SK-N-SH treated with all-trans-retinoic acid at 6 μM for 48 hours (cell line): ENCODE measurements around the gene CEMIP2.

ENCODE experiments used
- ATAC-seq: fragments of 200-7000 bp; cut with Tn5 transposase; 3 replicates; pipeline ENCODE4 v1.9.1; 2020; ENCODE audit warnings: mild to moderate bottlenecking, moderate library complexity
- BACH2 ChIP-seq: fragments of 250-450 bp; sonication (Bioruptor Pico); IDR thresholded peaks from 2 replicates; pipeline ENCODE4 v1.9.0; 2021; ENCODE audit warnings: mild to moderate bottlenecking, borderline replicate concordance
- CREB5 ChIP-seq: fragments of 250-450 bp; sonication (Bioruptor Pico); IDR thresholded peaks from 2 replicates; pipeline ENCODE4 v1.5.1; 2020; ENCODE audit warnings: low read depth, mild to moderate bottlenecking, moderate library complexity
- CSDC2 ChIP-seq: fragments of 250-450 bp; sonication (Bioruptor Pico); IDR thresholded peaks from 2 replicates; pipeline ENCODE4 v1.5.0; 2020; ENCODE audit warnings: mild to moderate bottlenecking, moderate library complexity
- CSRNP3 ChIP-seq: fragments of 250-450 bp; sonication (Bioruptor Pico); IDR thresholded peaks from 2 replicates; pipeline ENCODE4 v1.5.1; 2021; ENCODE audit warnings: mild to moderate bottlenecking, moderate library complexity
- ESRRG ChIP-seq: fragments of 250-450 bp; sonication (Bioruptor Pico); IDR thresholded peaks from 2 replicates; pipeline ENCODE4 v1.6.1; 2021; ENCODE audit warnings: mild to moderate bottlenecking
- ISL1 ChIP-seq: fragments of 250-450 bp; sonication (Bioruptor Pico); IDR thresholded peaks from 2 replicates; pipeline ENCODE4 v2.1.2; 2022; ENCODE audit warnings: mild to moderate bottlenecking, moderate library complexity
- OSR1 ChIP-seq: fragments of 250-450 bp; sonication (Bioruptor Pico); IDR thresholded peaks from 2 replicates; pipeline ENCODE4 v1.8.0; 2022; ENCODE audit warnings: moderate library complexity, mild to moderate bottlenecking, inconsistent platforms
- PATZ1 ChIP-seq: fragments of 250-450 bp; sonication (Bioruptor Pico); IDR thresholded peaks from 2 replicates; pipeline ENCODE4 v1.8.0; 2020; ENCODE audit warnings: mild to moderate bottlenecking, moderate library complexity, borderline replicate concordance
- PPARA ChIP-seq: fragments of 250-450 bp; sonication (Bioruptor Pico); IDR thresholded peaks from 2 replicates; pipeline ENCODE4 v1.5.0; 2020; ENCODE audit warnings: mild to moderate bottlenecking, borderline replicate concordance
- RARB ChIP-seq: fragments of 250-450 bp; sonication (Bioruptor Pico); IDR thresholded peaks from 2 replicates; pipeline ENCODE4 v1.8.0; 2021; ENCODE audit warnings: mild to moderate bottlenecking, moderate library complexity
- SNAI2 ChIP-seq: fragments of 250-450 bp; sonication (Bioruptor Pico); IDR thresholded peaks from 2 replicates; pipeline ENCODE4 v1.5.0; 2020; ENCODE audit warnings: mild to moderate bottlenecking, moderate library complexity
- TCF4 ChIP-seq: fragments of 250-450 bp; sonication (Bioruptor Pico); IDR thresholded peaks from 2 replicates; pipeline ENCODE4 v1.8.0; 2021; ENCODE audit warnings: mild to moderate bottlenecking, moderate library complexity, borderline replicate concordance
- TOX ChIP-seq: fragments of 250-450 bp; sonication (Bioruptor Pico); IDR thresholded peaks from 2 replicates; pipeline ENCODE4 v1.8.0; 2021; ENCODE audit warnings: mild to moderate bottlenecking, moderate library complexity, borderline replicate concordance
- TSHZ2 ChIP-seq: fragments of 250-450 bp; sonication (Bioruptor Pico); IDR thresholded peaks from 2 replicates; pipeline ENCODE4 v1.5.0; 2020; ENCODE audit warnings: mild to moderate bottlenecking, moderate library complexity
- ZC3H10 ChIP-seq: fragments of 250-450 bp; sonication (Bioruptor Pico); IDR thresholded peaks from 2 replicates; pipeline ENCODE4 v1.5.1; 2021; ENCODE audit warnings: mild to moderate bottlenecking, moderate library complexity
- ZFP3 ChIP-seq: fragments of 250-450 bp; sonication (Bioruptor Pico); IDR thresholded peaks from 2 replicates; pipeline ENCODE4 v1.5.0; 2020; ENCODE audit warnings: mild to moderate bottlenecking, moderate library complexity
- ZFP30 ChIP-seq: fragments of 450-650 bp; formaldehyde crosslinking; IDR thresholded peaks from 2 replicates; pipeline ENCODE4 v1.5.0; 2022; ENCODE audit warnings: mild to moderate bottlenecking, moderate library complexity
- ZNF565 ChIP-seq: fragments of 450-650 bp; formaldehyde crosslinking; conservative IDR thresholded peaks from 2 replicates; pipeline ENCODE4 v1.5.0; 2020; ENCODE audit warnings: low read depth, mild to moderate bottlenecking, moderate library complexity
- ZNF70 ChIP-seq: fragments of 450-650 bp; formaldehyde crosslinking; IDR thresholded peaks from 2 replicates; pipeline ENCODE4 v1.5.0; 2020; ENCODE audit warnings: mild to moderate bottlenecking, moderate library complexity
- ZNF8 ChIP-seq: fragments of 450-650 bp; formaldehyde crosslinking; IDR thresholded peaks from 2 replicates; pipeline ENCODE4 v1.5.0; 2020; ENCODE audit warnings: mild to moderate bottlenecking, moderate library complexity

CEMIP2 gene

GRCh38 chr9:71758785-71759184, 9.5 kb downstream of the CEMIP2 start:
- no peak for ATAC-seq
- TF ChIP-seq ZNF70 (CRISPR knock-in tag) (no peak), ZFP30 (CRISPR knock-in tag) (no peak), ISL1 (CRISPR knock-in tag) (no peak)

- no peak for TF ChIP-seq CREB5
- no peak for TF ChIP-seq ZNF70 (CRISPR knock-in tag)
- no peak for TF ChIP-seq ZFP30 (CRISPR knock-in tag)
- no peak for TF ChIP-seq TCF4 (CRISPR knock-in tag)
- TF ChIP-seq TOX (CRISPR knock-in tag), result no peak
- TF ChIP-seq SNAI2 (CRISPR knock-in tag), result no peak
- no peak for TF ChIP-seq ZNF8 (CRISPR knock-in tag)
- TF ChIP-seq ESRRG (CRISPR knock-in tag), result no peak
- no peak for TF ChIP-seq PATZ1 (CRISPR knock-in tag)
- TF ChIP-seq TSHZ2, result no peak
- no peak for TF ChIP-seq ZNF565 (CRISPR knock-in tag)
- no peak for TF ChIP-seq PPARA (CRISPR knock-in tag)
- no peak for TF ChIP-seq OSR1
- no peak for TF ChIP-seq ZC3H10
- no peak for TF ChIP-seq BACH2 (CRISPR knock-in tag)
- no peak for TF ChIP-seq CSRNP3 (CRISPR knock-in tag)
- TF ChIP-seq RARB (CRISPR knock-in tag), result no peak
Observed at GRCh38 chr9:71758277-71758676, 10.0 kb downstream of the CEMIP2 start.

GRCh38 chr9:71756753-71757152, 11.6 kb downstream of the CEMIP2 start:
- no peak for TF ChIP-seq CSDC2 (CRISPR knock-in tag)
- TF ChIP-seq BACH2 (CRISPR knock-in tag), result no peak
- TF ChIP-seq ZC3H10, result no peak
- TF ChIP-seq CREB5, result no peak
- no peak for TF ChIP-seq RARB (CRISPR knock-in tag)
- no peak for TF ChIP-seq PPARA (CRISPR knock-in tag)
- no peak for ATAC-seq

More at GRCh38 chr9:71758277-71758676, 10.0 kb downstream of the CEMIP2 start:
- ATAC-seq, result no peak

- TF ChIP-seq CSRNP3 (CRISPR knock-in tag) (no peak), ZC3H10 (no peak), ESRRG (CRISPR knock-in tag) (no peak), ZFP3 (no peak), RARB (CRISPR knock-in tag) (no peak)
- ATAC-seq, result no peak
Observed at GRCh38 chr9:71755869-71756268, 12.4 kb downstream of the CEMIP2 start.
